ENCODE data around the gene LAMA5. TPM values are rescaled to one million over a fixed set of nuclear protein-coding genes. Genes with fewer than 3 reads are reported as not detected.

Gene LAMA5
- total RNA-seq, 1 experiment from 2014 or later = 321 TPM

DNA sequence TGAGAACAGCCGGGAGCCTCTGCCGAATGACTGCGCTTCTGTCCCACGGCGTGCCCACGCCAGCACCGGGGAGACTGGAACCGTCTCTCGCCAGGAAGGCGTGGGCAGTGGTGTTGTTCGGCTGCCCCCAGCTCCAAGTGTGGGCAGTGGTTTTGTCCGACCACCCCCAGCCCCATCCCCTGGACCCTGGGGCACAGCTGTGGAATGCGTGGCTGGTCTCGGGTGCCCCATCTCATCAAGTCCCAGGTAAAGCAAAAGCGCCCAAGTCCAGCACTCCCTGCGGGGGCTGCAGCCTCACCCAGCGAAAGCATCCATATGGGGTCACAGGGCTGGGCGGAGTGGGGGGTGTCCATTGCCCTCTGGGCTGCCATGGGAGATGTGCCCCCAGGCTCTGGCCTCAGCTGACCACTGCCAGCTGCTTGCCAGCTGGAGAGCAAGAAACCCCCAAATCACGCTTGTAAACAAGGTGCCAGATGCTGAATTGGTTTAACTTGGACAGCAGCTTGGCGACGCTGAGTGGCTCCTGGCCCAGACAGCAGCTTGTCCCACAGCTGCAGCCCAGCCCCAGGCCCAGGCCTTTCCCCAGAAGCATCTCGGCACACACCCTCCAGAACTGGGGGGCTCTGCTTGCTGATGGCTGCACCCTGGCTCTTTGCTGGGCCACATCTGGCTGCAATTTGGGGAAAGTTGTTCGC, 35.5 kb upstream of the LAMA5 start:
- Histone ChIP-seq H3K9ac (ENCODE audit: low read length) (no peak overlapping the region), H3K4me3 (replicated peaks in 1 of 2; ENCODE audit: low read depth in 1 of 2, low read length in 2 of 2) (no peak overlapping the region), H3K4me1 (ENCODE audit: control insufficient read depth in 1 of 2, insufficient read depth in 2 of 2, low read length in 2 of 2) (peaks cover 9 to 18% of the 10 kb centered on the region in 2 experiments; a peak in 3 of 4 replicates), H3K4me2 (ENCODE audit: low read length) (no peak overlapping the region), H3K27ac (ENCODE audit: low read depth, low read length) (no peak overlapping the region), H2AFZ (ENCODE audit: low read depth, low read length, poor library complexity, severe bottlenecking) (no peak overlapping the region), H3K9me3 (ENCODE audit: control insufficient read depth in 1 of 2, insufficient read depth in 1 of 2, low read depth in 1 of 2, low read length in 2 of 2) (no peaks in the 10 kb centered on the region), H4K20me1 (ENCODE audit: insufficient read depth) (no peaks in the 10 kb centered on the region), H3K27me3 (ENCODE audit: insufficient read depth, low read length) (no peaks in the 10 kb centered on the region), H3K36me3 (ENCODE audit: control insufficient read depth in 1 of 2, insufficient read depth in 2 of 2, low read length in 2 of 2) (no peaks in the 10 kb centered on the region), H3K9me2 (ENCODE audit: insufficient read depth) (no peaks in the 10 kb centered on the region), H3K79me2 (ENCODE audit: insufficient read depth, low read length) (peaks cover 16% of the 10 kb centered on the region)
- ChIA-PET POLR2A (no interaction called here), RAD21 (ENCODE audit: low non-redundant PET in 1 of 2, low total read pairs in 2 of 2, uncharacterized antibody in 2 of 2, unreplicated experiment in 2 of 2) (no interaction called here), CTCF (no interaction called here)
- BruUV-seq (replicated peaks) = no TSS peak
- no peak for ATAC-seq
- no peak for TF ChIP-seq POLR2AphosphoS5 (IDR thresholded peaks at IDR 0.05; ENCODE audit: low read depth, low read length)
- TF ChIP-seq SIN3A (IDR thresholded peaks at IDR 0.05; ENCODE audit: low read depth) = no peak
- no peak for TF ChIP-seq SP1 (IDR thresholded peaks at IDR 0.05; ENCODE audit: low read depth)
- no peak for TF ChIP-seq CTCF (IDR thresholded peaks at IDR 0.05 in 2 of 3, conservative IDR thresholded peaks at IDR 0.05 in 1 of 3; ENCODE audit: borderline replicate concordance in 1 of 3, insufficient read depth in 1 of 3, low read depth in 2 of 3, low read length in 2 of 3)
- no peak for TF ChIP-seq ELF1 (IDR thresholded peaks at IDR 0.05; ENCODE audit: borderline replicate concordance, low read depth)
- no peak for TF ChIP-seq TCF7L2 (IDR thresholded peaks at IDR 0.05; ENCODE audit: borderline replicate concordance, extremely low read depth, insufficient read depth, insufficient read length)
- DNase-seq (ENCODE audit: low read depth, low spot score) = no peak
- intact Hi-C loops (cut with micrococcal nuclease) = no loop called here

- H3K36me3 ChIP-seq (ENCODE audit: control insufficient read depth in 1 of 2, insufficient read depth in 2 of 2, low read length in 2 of 2) = no peaks in the 10 kb centered on the region
- POLR2A ChIA-PET = no interaction called here
- H3K9me3 ChIP-seq (ENCODE audit: control insufficient read depth in 1 of 2, insufficient read depth in 1 of 2, low read depth in 1 of 2, low read length in 2 of 2) = no peaks in the 10 kb centered on the region
- no peak for TF ChIP-seq EZH2 (IDR thresholded peaks at IDR 0.05)
- TF ChIP-seq SIN3A (IDR thresholded peaks at IDR 0.05; ENCODE audit: low read depth) = no peak
- TF ChIP-seq, protein P1, sequence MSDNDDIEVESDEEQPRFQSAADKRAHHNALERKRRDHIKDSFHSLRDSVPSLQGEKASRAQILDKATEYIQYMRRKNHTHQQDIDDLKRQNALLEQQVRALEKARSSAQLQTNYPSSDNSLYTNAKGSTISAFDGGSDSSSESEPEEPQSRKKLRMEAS (IDR thresholded peaks at IDR 0.05) = no peak
- H3K27ac ChIP-seq (ENCODE audit: low read depth, low read length) = no peak overlapping the region
- peaks cover 12% of the 10 kb centered on the region for H3K79me2 ChIP-seq (ENCODE audit: insufficient read depth, low read length)
- H3K4me1 ChIP-seq (ENCODE audit: control insufficient read depth in 1 of 2, insufficient read depth in 2 of 2, low read length in 2 of 2) = peaks cover 8 to 12% of the 10 kb centered on the region in 2 experiments; a peak in 3 of 4 replicates
- ATAC-seq (no peak), DNase-seq (ENCODE audit: low read depth, low spot score) (no peak)
- no peaks in the 10 kb centered on the region for H3K9me2 ChIP-seq (ENCODE audit: insufficient read depth)
- H3K27me3 ChIP-seq (ENCODE audit: insufficient read depth, low read length) = no peaks in the 10 kb centered on the region
- H3K4me3 ChIP-seq (replicated peaks in 1 of 2; ENCODE audit: low read depth in 1 of 2, low read length in 2 of 2) = no peak overlapping the region
- no peak overlapping the region for H3K9ac ChIP-seq (ENCODE audit: low read length)
- intact Hi-C loops (cut with micrococcal nuclease) = no loop called here
- no peak overlapping the region for H3K4me2 ChIP-seq (ENCODE audit: low read length)
- BruUV-seq (replicated peaks) = no TSS peak
- RAD21 ChIA-PET (ENCODE audit: low non-redundant PET in 1 of 2, low total read pairs in 2 of 2, uncharacterized antibody in 2 of 2, unreplicated experiment in 2 of 2) = no interaction called here
- no peaks in the 10 kb centered on the region for H4K20me1 ChIP-seq (ENCODE audit: insufficient read depth)
- CTCF ChIA-PET = interaction anchor here (1.0 kb wide), 1 partner anchor 9 kb away, joined by 3 read pairs; no protein-coding TSS in a partner anchor
- H2AFZ ChIP-seq (ENCODE audit: low read depth, low read length, poor library complexity, severe bottlenecking) = no peak overlapping the region
Observed at GRCh38 chr20:62401331-62401779, 34.2 kb upstream of the LAMA5 start.
